HepG2 (cell line): ENCODE measurements around the gene PDIA6. TPM values are rescaled to one million over a fixed set of nuclear protein-coding genes. Genes with fewer than 3 reads are reported as not detected.
A peak's percentile ranks its signal among the peaks of the same experiment; 100 is the strongest.

ENCODE experiments used
- IRX3 ChIP-seq: sonication (generic); formaldehyde crosslinking; IDR thresholded peaks from 2 replicates; pipeline ENCODE4 v1.8.1; 2023; ENCODE audit warnings: mild to moderate bottlenecking, low read depth, missing genetic modification reagents, borderline replicate concordance
- NFATC3 ChIP-seq: sonication (generic); formaldehyde crosslinking; IDR thresholded peaks from 2 replicates; pipeline ENCODE4 v1.5.1; 2020; ENCODE audit warnings: mild to moderate bottlenecking, missing genetic modification reagents
- PAXIP1 ChIP-seq: sonication (generic); formaldehyde crosslinking; conservative IDR thresholded peaks from 2 replicates; pipeline ENCODE4 v1.4.0; 2020; ENCODE audit warnings: mild to moderate bottlenecking, missing genetic modification reagents, moderate library complexity
- RBM22 ChIP-seq: fragments of 200-400 bp; formaldehyde crosslinking; optimal IDR thresholded peaks from 2 replicates; pipeline ENCODE3; 2017; ENCODE audit warnings: mild to moderate bottlenecking, low read length, moderate library complexity
- STAT6 ChIP-seq: sonication (generic); formaldehyde crosslinking; IDR thresholded peaks from 2 replicates; pipeline ENCODE4 v1.4.0; 2020; ENCODE audit warnings: missing genetic modification reagents, mild to moderate bottlenecking, borderline replicate concordance
- TEAD3 ChIP-seq: optimal IDR thresholded peaks from 2 replicates; pipeline ENCODE3; 2016; ENCODE audit warnings: borderline replicate concordance
- ZMYM4 ChIP-seq: sonication (generic); formaldehyde crosslinking; IDR thresholded peaks from 2 replicates; pipeline ENCODE4 v1.8.1; 2023; ENCODE audit warnings: mild to moderate bottlenecking, missing genetic modification reagents
- ZNF143 ChIP-seq: sonication (generic); formaldehyde crosslinking; IDR thresholded peaks from 2 replicates; pipeline ENCODE4 v1.4.0; 2020; ENCODE audit warnings: missing genetic modification reagents
- ZNF350 ChIP-seq: sonication (generic); formaldehyde crosslinking; IDR thresholded peaks from 2 replicates; pipeline ENCODE4 v1.4.0; 2020; ENCODE audit warnings: mild to moderate bottlenecking, low read depth, missing genetic modification reagents, borderline replicate concordance
- ZNF574 ChIP-seq: sonication (generic); formaldehyde crosslinking; IDR thresholded peaks from 2 replicates; pipeline ENCODE4 v1.4.0; 2020; ENCODE audit warnings: missing genetic modification reagents
- ZNF713 ChIP-seq: sonication (generic); formaldehyde crosslinking; IDR thresholded peaks from 2 replicates; pipeline ENCODE4 v1.4.0; 2020; ENCODE audit warnings: mild to moderate bottlenecking, missing genetic modification reagents
- ZNF792 ChIP-seq: IDR thresholded peaks from 2 replicates; pipeline ENCODE4 v1.6.1; 2016
- ZNF883 ChIP-seq: sonication (generic); formaldehyde crosslinking; IDR thresholded peaks from 2 replicates; pipeline ENCODE4 v1.5.1; 2020; ENCODE audit warnings: mild to moderate bottlenecking, missing genetic modification reagents; ENCODE audit errors: not compliant biosample characterization
- polyA plus RNA-seq, 8 experiments: library from polyadenylated mRNA; depleted of rRNA in 3 of 8; stranded (reverse) in 7 of 8; unstranded in 1 of 8; fragments of >200 nt; fragmentation: Illumina TruSeq in 4 of 8; extraction: Trizol in 4 of 8; gene quantifications; 2 replicates each; pipeline versions ENCODE4 v1.2.1 to v1.2.3, GENCODE V29; 2011 to 2016; ENCODE audit warnings: low read depth in 4 of 8, missing spikeins in 1 of 8, mixed read lengths in 1 of 8; ENCODE audit not compliant: insufficient read depth in 1 of 8
- total RNA-seq, 5 experiments: library from RNA; depleted of rRNA; stranded (reverse); fragments of >200 nt; fragmentation: Illumina TruSeq; extraction: Trizol; gene quantifications; 2 replicates each; pipeline ENCODE4 v1.2.3, GENCODE V29; 2016; ENCODE audit warnings: low read depth in 1 of 5

PDIA6 gene
- total and polyA plus RNA-seq, 2 of the 13 experiments (the other 11 are each of a cell fraction or from before 2014, with no cell fraction given): 586 to 642 TPM

- TF ChIP-seq ZNF574 (CRISPR knock-in tag) (peak; percentile 46), ZNF143 (CRISPR knock-in tag) (no peak), ZNF350 (CRISPR knock-in tag) (peak; percentile 82; the same call in 1 of the 2 replicates), IRX3 (CRISPR knock-in tag) (no peak), ZNF883 (CRISPR knock-in tag) (peak; percentile 24), STAT6 (CRISPR knock-in tag) (no peak), NFATC3 (CRISPR knock-in tag) (peak; percentile 55; the same call in 1 of the 2 replicates), TEAD3 (CRISPR knock-in tag) (peak; percentile 32), ZNF713 (no peak), PAXIP1 (CRISPR knock-in tag) (no peak), ZNF792 (CRISPR knock-in tag) (0 out of 2 replicates have a peak, but pooled peaks have one; percentile 33), RBM22 (no peak), ZMYM4 (CRISPR knock-in tag) (no peak)
These were observed 22.7 kb upstream of the PDIA6 start (continued) for GRCh38 chr2:10835052-10835970.
